Measurements from ENCODE around the gene FGD3.

- TF ChIP-seq CTCF (IDR thresholded peaks at IDR 0.05): no peak
- no peak for TF ChIP-seq POLR2AphosphoS5 (IDR thresholded peaks at IDR 0.05)
- TF ChIP-seq POLR2A (IDR thresholded peaks at IDR 0.05): no peak
Observed at GRCh38 chr9:92978345-92978875, 31.1 kb downstream of the FGD3 start.
